G401.6 (cell line): ENCODE data around the gene CENPN.
A peak's percentile ranks its signal among the peaks of the same experiment; 100 is the strongest.

ENCODE experiments used
- FAIRE-seq: peaks from 2 replicates; lab custom pipeline; 2012; peaks lifted over from hg19 to GRCh38; lab: Jason Lieb, UNC

The CENPN gene

GRCh38 chr16:80991792-80992430 lies 15.1 kb upstream of the CENPN start:
- no peak for FAIRE-seq

DNA sequence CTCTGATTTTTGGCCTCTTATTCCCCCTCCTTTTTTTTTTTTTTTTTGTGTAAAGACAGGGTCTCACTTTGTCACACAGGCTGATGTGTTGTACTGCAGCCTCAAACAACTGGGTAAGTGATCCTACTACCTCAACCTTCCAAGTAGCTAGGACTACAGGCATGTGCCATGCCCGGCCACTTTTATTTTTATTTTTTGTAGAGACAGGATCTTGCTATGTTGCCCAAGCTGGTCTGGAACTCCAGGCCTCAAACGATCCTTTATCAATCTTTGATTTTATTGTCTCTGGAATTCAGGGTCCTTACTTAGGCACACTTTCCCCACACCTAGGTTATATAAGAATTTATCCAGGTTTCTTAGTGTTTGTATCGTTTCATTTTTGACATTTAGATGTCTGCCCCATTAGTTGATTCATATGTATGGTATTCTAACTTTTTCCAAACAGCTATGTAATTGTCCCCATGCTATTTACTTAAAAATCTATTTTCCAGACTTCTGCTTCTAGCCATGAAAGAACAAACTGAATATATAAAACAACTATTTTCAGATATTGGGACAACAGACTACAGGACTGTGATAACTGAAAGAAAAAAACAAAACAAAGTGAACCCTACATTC lies 14.2 kb upstream of the CENPN start:
- FAIRE-seq = no peak

GRCh38 chr16:80993307-80993706 lies 13.7 kb upstream of the CENPN start:
- FAIRE-seq = no peak

GRCh38 chr16:80993834-80994233 lies 13.2 kb upstream of the CENPN start:
- no peak for FAIRE-seq

GRCh38 chr16:80994451-80994850 lies 12.6 kb upstream of the CENPN start:
- no peak for FAIRE-seq

- FAIRE-seq = no peak
Measured at GRCh38 chr16:80996688-80997138, 10.3 kb upstream of the CENPN start.

DNA sequence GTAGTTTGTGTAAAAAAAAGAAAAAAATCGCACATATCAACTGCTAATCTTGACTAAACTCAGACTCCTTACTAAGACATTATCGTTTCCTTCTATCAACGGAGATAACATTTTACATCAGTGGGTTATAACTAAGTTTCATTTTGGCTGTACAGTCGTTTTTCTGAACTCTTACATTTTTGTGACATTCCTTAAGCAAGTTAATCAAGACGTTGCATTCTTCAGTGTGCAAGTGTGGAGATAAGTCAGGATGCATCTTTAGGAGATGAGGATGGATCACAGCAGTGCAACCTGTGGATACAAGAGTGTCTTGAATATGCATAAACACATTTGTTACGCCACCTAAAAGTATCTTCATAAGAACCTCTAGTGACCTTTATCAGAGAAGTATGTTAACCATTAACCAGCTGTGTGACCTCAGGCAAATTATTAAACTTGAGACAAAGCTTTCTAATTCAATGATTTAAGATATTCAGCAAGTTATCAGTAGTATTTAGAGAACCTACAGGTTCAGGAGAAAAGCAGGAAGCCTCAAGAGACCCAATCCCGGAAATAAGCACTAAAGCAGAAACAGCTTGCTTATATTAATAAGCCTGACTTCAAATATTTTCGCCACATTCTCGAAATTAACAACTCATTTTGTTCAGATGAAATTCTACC lies 9.7 kb upstream of the CENPN start:
- no peak for FAIRE-seq

DNA sequence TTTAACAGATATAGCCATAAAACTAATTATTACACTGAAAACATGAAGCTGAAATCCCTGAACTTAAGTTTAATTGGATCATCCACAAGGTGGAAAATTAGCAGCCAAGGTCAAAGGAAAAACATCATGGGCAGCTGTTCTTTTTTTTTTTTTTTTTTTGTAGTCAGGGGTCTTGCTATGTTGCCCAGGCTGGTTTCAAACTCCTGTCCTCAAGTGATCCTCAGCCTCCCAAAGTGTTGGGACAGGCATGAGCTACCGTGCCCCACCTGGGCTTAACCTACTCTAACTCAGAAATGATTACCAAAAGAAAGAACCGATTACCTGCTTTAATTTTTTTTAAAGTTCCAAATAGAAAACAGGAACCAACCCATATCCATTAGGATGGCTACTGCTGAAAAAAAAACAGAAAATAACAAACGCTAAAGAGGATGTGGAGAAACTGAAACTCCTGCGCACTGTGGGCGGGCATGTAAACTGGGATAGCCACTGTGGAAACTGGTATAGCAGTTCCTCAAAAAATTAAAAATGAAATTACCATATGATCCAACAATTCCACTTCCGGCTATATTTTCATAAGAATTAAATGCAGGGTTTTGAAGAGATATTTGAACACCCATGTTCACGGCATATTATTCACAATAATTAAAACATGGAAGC lies 8.9 kb upstream of the CENPN start:
- FAIRE-seq = no peak

DNA sequence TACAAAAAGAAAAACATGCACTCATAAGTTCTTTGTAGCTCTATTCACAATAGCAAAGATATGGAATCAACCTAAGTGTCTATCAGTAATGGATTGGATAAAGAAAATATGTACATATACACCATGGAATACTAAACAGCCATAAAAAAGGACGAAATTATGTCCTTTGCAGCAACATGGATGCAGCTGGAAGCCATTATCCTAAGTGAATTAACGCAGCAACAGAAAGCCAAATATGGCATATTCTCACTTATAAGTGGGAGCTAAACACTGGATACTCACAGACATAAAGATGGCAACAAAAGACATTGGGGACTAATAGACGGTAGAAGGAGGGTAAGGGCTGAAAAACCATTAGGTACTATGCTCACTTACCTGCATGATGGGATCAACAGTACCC lies 6.1 kb upstream of the CENPN start:
- FAIRE-seq = no peak

GRCh38 chr16:81001330-81001729 lies 5.7 kb upstream of the CENPN start:
- FAIRE-seq = no peak

GRCh38 chr16:81003064-81003463 lies 4.0 kb upstream of the CENPN start:
- no peak for FAIRE-seq

DNA sequence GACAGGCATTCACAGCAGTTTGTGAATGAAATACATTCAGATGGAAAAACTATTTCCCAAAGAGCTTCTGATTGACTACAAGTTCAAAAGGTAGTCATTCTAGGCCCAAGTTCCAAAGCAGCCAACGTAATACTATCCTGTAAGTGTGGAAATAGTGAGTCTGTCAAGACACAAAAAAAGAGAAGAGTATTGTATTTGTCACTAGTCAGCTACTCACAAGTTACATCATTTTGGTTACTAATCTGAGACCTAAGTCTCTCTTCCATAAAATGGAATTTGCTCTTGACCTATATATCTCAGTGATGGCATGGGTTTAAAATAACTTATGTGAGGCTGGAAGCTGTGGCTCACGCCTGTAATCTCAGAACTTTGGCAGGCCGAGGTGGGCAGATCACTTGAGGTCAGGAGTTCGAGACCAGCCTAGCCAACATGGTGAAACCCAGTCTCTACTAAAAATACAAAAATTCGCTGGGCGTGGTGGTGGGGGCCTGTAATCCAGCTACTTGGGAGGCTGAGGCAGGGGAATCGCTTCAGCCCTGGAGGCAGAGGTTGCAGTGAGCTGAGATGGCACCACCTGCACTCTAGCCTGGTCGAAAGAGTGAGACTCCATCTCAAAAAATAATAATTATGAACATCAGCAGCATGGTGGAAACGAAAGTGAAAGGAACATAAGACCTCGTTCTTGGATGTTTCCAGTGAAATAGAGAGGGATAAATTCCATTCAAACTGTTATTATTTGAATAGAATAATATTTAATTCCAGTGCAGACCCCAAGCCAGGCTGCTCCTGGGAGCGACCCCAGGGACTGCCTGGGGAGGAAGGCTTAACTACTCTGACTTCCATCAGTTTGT lies 3.2 kb upstream of the CENPN start:
- FAIRE-seq = no peak

GRCh38 chr16:81004646-81005353 lies 2.2 kb upstream of the CENPN start:
- FAIRE-seq = peak; percentile 77

GRCh38 chr16:81005610-81006161 lies 1.3 kb upstream of the CENPN start:
- no peak for FAIRE-seq

- FAIRE-seq = no peak
Measured at GRCh38 chr16:81006211-81006812, 702 bp upstream of the CENPN start.

- no peak for FAIRE-seq
Measured at GRCh38 chr16:81008505-81008789, 1.4 kb downstream of the CENPN start.

GRCh38 chr16:81012974-81013373 lies 6.0 kb downstream of the CENPN start:
- no peak for FAIRE-seq

DNA sequence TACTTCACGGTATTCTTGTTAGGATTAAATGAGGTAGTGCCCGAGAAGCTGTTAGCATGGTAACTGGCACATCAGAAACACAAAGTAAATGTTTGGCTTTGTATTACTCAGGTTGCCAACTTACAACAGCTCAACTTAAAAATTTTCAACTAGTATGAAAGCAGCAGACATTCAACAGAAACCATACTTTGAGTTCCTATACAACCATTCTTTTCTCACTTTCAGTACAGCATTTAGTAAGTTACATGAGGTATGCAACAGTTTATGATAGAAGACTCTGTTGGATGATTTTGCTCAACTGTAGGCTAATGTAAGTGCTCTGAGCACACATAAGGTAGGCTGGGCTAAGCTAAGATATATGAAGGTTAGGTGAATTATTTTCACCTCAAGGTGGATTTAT lies 7.7 kb downstream of the CENPN start:
- no peak for FAIRE-seq

- FAIRE-seq = no peak
Measured at GRCh38 chr16:81018496-81018895, 11.5 kb downstream of the CENPN start.

GRCh38 chr16:81026429-81026828 lies 19.4 kb downstream of the CENPN start:
- peak; percentile 64 for FAIRE-seq
